MM.1S (cell line): ENCODE measurements around the gene EAF1.

Experiments
- DNase-seq: peaks from one replicate; pipeline ENCODE4 v3.0.0-alpha.2; 2015
- H2AFZ ChIP-seq: fragments of 300-600 bp; sonication (generic); 2 replicates; pipeline ENCODE4 v1.6.0; 2016; ENCODE audit warnings: antibody characterized with exemption, low read length
- H3F3A ChIP-seq: fragments of 300-600 bp; sonication (generic); 2 replicates; pipeline ENCODE4 v1.6.1; 2016; ENCODE audit warnings: mild to moderate bottlenecking, antibody characterized with exemption, low read length, moderate library complexity, mixed read lengths; ENCODE audit not compliant: insufficient read depth
- H3K27ac ChIP-seq: fragments of 300-600 bp; sonication (generic); 2 replicates; pipeline ENCODE4 v1.5.1; 2016; ENCODE audit warnings: mild to moderate bottlenecking, low read length
- H3K27me3 ChIP-seq: fragments of 300-600 bp; sonication (generic); replicated peaks from 2 replicates; pipeline ENCODE4 v1.6.0; 2016; ENCODE audit warnings: low read length; ENCODE audit not compliant: insufficient read depth
- H3K36me3 ChIP-seq: fragments of 300-600 bp; sonication (generic); replicated peaks from 2 replicates; pipeline ENCODE4 v1.6.1; 2016; ENCODE audit warnings: mild to moderate bottlenecking, low read length, mixed read lengths; ENCODE audit not compliant: insufficient read depth
- H3K4me1 ChIP-seq: fragments of 300-600 bp; sonication (generic); 2 replicates; pipeline ENCODE4 v1.6.1; 2016; ENCODE audit warnings: low read length, mixed read lengths
- H3K4me2 ChIP-seq: fragments of 300-600 bp; sonication (generic); 2 replicates; pipeline ENCODE4 v1.6.0; 2016; ENCODE audit warnings: low read depth, low read length
- H3K4me3 ChIP-seq: fragments of 300-600 bp; sonication (generic); 2 replicates; pipeline ENCODE4 v1.5.1; 2016; ENCODE audit warnings: low read length, mixed read lengths
- H3K79me2 ChIP-seq: fragments of 300-600 bp; sonication (generic); 2 replicates; pipeline ENCODE4 v1.6.1; 2016; ENCODE audit warnings: mixed run types, low read length, mixed read lengths
- H3K9ac ChIP-seq: fragments of 300-600 bp; sonication (generic); 2 replicates; pipeline ENCODE4 v1.6.1; 2016; ENCODE audit warnings: low read length, mixed read lengths
- H3K9me2 ChIP-seq: fragments of 300-600 bp; sonication (generic); replicated peaks from 2 replicates; pipeline ENCODE4 v1.6.1; 2016; ENCODE audit warnings: mild to moderate bottlenecking, low read length, mixed read lengths; ENCODE audit not compliant: insufficient read depth
- H3K9me3 ChIP-seq: fragments of 300-600 bp; sonication (generic); replicated peaks from 2 replicates; pipeline ENCODE4 v1.6.1; 2016; ENCODE audit warnings: mild to moderate bottlenecking, low read length, mixed read lengths; ENCODE audit not compliant: insufficient read depth
- H4K20me1 ChIP-seq: fragments of 300-600 bp; sonication (generic); 2 replicates; pipeline ENCODE4 v1.6.1; 2016; ENCODE audit warnings: mild to moderate bottlenecking, low read length, moderate library complexity, mixed read lengths; ENCODE audit not compliant: insufficient read depth
- CTCF ChIP-seq: fragments of 300-600 bp; sonication (generic); IDR thresholded peaks from 2 replicates; pipeline ENCODE4 v1.5.1; 2016; ENCODE audit warnings: antibody characterized with exemption, low read length, mixed read lengths
- EZH2 ChIP-seq: fragments of 300-600 bp; sonication (generic); optimal IDR thresholded peaks from 2 replicates; pipeline ENCODE3; 2017; ENCODE audit warnings: low read depth, mild to moderate bottlenecking, antibody characterized with exemption, low read length, mixed read lengths
- EZH2phosphoT487 ChIP-seq: fragments of 300-600 bp; sonication (generic); IDR thresholded peaks from 2 replicates; pipeline ENCODE4 v1.6.1; 2018; ENCODE audit warnings: antibody characterized with exemption, low read length

EAF1 gene

GRCh38 chr3:15401936-15402335 is 25.5 kb upstream of the EAF1 start:
- H3K9me3 ChIP-seq = no peaks in the 10 kb centered on the region
- H3K27me3 ChIP-seq = no peaks in the 10 kb centered on the region
- no peaks in the 10 kb centered on the region; the same call in 1 of the 2 replicates for H3K4me1 ChIP-seq
- H3K36me3 ChIP-seq = no peaks in the 10 kb centered on the region
- DNase-seq = no peak
- no peak overlapping the region for H3K27ac ChIP-seq
- H3K79me2 ChIP-seq = no peaks in the 10 kb centered on the region
- no peaks in the 10 kb centered on the region for H4K20me1 ChIP-seq
- H3K9ac ChIP-seq = peak overlapping the region; percentile 28; the same call in 1 of the 2 replicates
- peak overlapping the region; percentile 62 for H2AFZ ChIP-seq
- H3K9me2 ChIP-seq = no peaks in the 10 kb centered on the region
- H3K4me3 ChIP-seq = peak overlapping the region; percentile 40; the same call in 1 of the 2 replicates
- peak overlapping the region; percentile 36 for H3K4me2 ChIP-seq
- TF ChIP-seq CTCF = no peak
- H3F3A ChIP-seq = no peaks in the 10 kb centered on the region

DNA sequence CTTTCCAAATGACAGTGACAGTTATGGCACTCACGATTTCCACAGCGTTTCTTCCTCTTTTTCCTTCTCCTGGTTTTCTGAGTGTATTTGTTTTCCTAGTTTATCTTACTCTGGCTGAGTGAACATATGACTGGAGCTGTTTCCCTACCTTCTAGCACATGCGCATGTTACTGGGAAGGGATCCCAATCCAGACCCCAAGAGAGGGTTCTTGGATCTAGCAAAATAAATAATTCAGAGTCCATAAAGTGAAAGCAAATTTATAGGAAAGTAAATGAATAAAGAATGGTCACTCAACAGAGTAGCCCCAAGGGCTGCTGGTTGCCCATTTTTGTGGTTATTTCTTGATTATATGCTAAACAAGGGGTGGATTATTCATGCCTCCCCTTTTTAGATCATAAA is 23.9 kb upstream of the EAF1 start:
- Histone ChIP-seq H3F3A (no peaks in the 10 kb centered on the region), H3K4me1 (no peaks in the 10 kb centered on the region; the same call in 1 of the 2 replicates), H3K36me3 (no peaks in the 10 kb centered on the region), H3K79me2 (no peaks in the 10 kb centered on the region), H3K4me3 (no peak overlapping the region), H3K27me3 (no peaks in the 10 kb centered on the region), H3K9me2 (no peaks in the 10 kb centered on the region), H4K20me1 (no peaks in the 10 kb centered on the region), H2AFZ (no peak overlapping the region), H3K9ac (no peak overlapping the region), H3K4me2 (no peak overlapping the region), H3K9me3 (no peaks in the 10 kb centered on the region), H3K27ac (no peak overlapping the region)
- TF ChIP-seq EZH2phosphoT487 = no peak
- no peak for TF ChIP-seq CTCF
- TF ChIP-seq EZH2 = no peak
- DNase-seq = no peak

- no peaks in the 10 kb centered on the region for H3K27me3 ChIP-seq
- no peak overlapping the region for H3K27ac ChIP-seq
- H4K20me1 ChIP-seq = no peaks in the 10 kb centered on the region
- no peaks in the 10 kb centered on the region for H3K9me2 ChIP-seq
- H3K4me2 ChIP-seq = no peak overlapping the region
- H3K79me2 ChIP-seq = no peaks in the 10 kb centered on the region
- no peaks in the 10 kb centered on the region for H3K9me3 ChIP-seq
- TF ChIP-seq EZH2 (no peak), CTCF (no peak), EZH2phosphoT487 (no peak)
- H3K4me3 ChIP-seq = no peak overlapping the region
- H3K36me3 ChIP-seq = no peaks in the 10 kb centered on the region
- H2AFZ ChIP-seq = no peak overlapping the region
- H3F3A ChIP-seq = no peaks in the 10 kb centered on the region
- no peak for DNase-seq
- H3K9ac ChIP-seq = no peak overlapping the region
- H3K4me1 ChIP-seq = no peaks in the 10 kb centered on the region
Measured at GRCh38 chr3:15403965-15404364, 23.4 kb upstream of the EAF1 start.
